Measurements from ENCODE around the gene ATP5F1B. TPM values are rescaled to one million over a fixed set of nuclear protein-coding genes. Genes with fewer than 3 reads are reported as not detected.
A peak's percentile ranks its signal among the peaks of the same experiment; 100 is the strongest.

The ATP5F1B gene
- polyA plus RNA-seq, 2 of the 4 experiments (the other 2 are of a cell fraction) = 778 to 1,500 TPM

- TF ChIP-seq REST (IDR thresholded peaks at IDR 0.05) = no peak
Measured at GRCh38 chr12:56687223-56688128, 41.7 kb upstream of the ATP5F1B start (continued).

GRCh38 chr12:56684745-56685359 is 39.1 kb upstream of the ATP5F1B start:
- no peaks in the 10 kb centered on the region for H3K9me3 ChIP-seq
- WGBS (ENCODE audit: missing lambda C conversion rate) = 14% methylated on average over 8 of the region's 8 CpGs
- TF ChIP-seq KDM5A (IDR thresholded peaks at IDR 0.05) (no peak), CBX2 (IDR thresholded peaks at IDR 0.05; ENCODE audit: borderline replicate concordance, low read depth) (no peak), MAFK (IDR thresholded peaks at IDR 0.05; ENCODE audit: partially characterized antibody) (no peak), CHD2 (IDR thresholded peaks at IDR 0.05; ENCODE audit: low read length, partially characterized antibody) (no peak), SREBF2 (IDR thresholded peaks at IDR 0.05) (no peak), HES2 (IDR thresholded peaks at IDR 0.05) (no peak), FOSL2 (IDR thresholded peaks at IDR 0.05) (no peak), FOSL2 (CRISPR knock-in tag; IDR thresholded peaks at IDR 0.05) (no peak), GATA3 (IDR thresholded peaks at IDR 0.05; ENCODE audit: borderline replicate concordance) (no peak), RCOR1 (IDR thresholded peaks at IDR 0.05; ENCODE audit: low read depth, low read length) (no peak), HOXB13 (CRISPR knock-in tag; IDR thresholded peaks at IDR 0.05; ENCODE audit: low read depth) (no peak), ZC3H11A (IDR thresholded peaks at IDR 0.05) (no peak), EP300 (IDR thresholded peaks at IDR 0.05) (no peak), FOSB (CRISPR knock-in tag; IDR thresholded peaks at IDR 0.05) (no peak), HMGXB4 (CRISPR knock-in tag; IDR thresholded peaks at IDR 0.05; ENCODE audit: borderline replicate concordance) (no peak), TFCP2L1 (CRISPR knock-in tag; IDR thresholded peaks at IDR 0.05) (no peak), POLR2A (IDR thresholded peaks at IDR 0.05; ENCODE audit: low read length) (no peak), REST (IDR thresholded peaks at IDR 0.05) (no peak), RARB (CRISPR knock-in tag; IDR thresholded peaks at IDR 0.05) (no peak)
- H3K27ac ChIP-seq = peak overlapping the region; percentile 27 to 63; a peak in 5 of 6 replicates
- H3K4me1 ChIP-seq = peaks cover 23% of the 10 kb centered on the region; the same call in 2 of the 3 replicates
- peak in 1 of 2 experiments; percentile 25 for DNase-seq (ENCODE audit: low read depth in 1 of 2, low spot score in 1 of 2)
- POLR2A ChIA-PET = interaction anchor here (0.6 to 1.2 kb wide), 3 partner anchors 9 to 48 kb away, joined by 3 read pairs; no protein-coding TSS in a partner anchor
- no peak for FAIRE-seq
- peak overlapping the region; percentile 82 for H3K4me3 ChIP-seq
- CTCF ChIA-PET = interaction anchor here (1.1 to 1.4 kb wide), 4 partner anchors 15 to 491 kb away, joined by 3 to 5 read pairs (median 4); no protein-coding TSS in a partner anchor
- no peak for ATAC-seq
- peak overlapping the region; percentile 89 for H3K4me2 ChIP-seq
